IMR-90 (cell line): ENCODE measurements around the gene HEXD. TPM values are rescaled to one million over a fixed set of nuclear protein-coding genes. Genes with fewer than 3 reads are reported as not detected.

ENCODE experiments used
- ATAC-seq: fragments of 200-7000 bp; cut with Tn5 transposase; 2 replicates; pipeline ENCODE4 v1.9.1; 2020; ENCODE audit warnings: low read depth, mild to moderate bottlenecking, moderate library complexity
- BruUV-seq: library from RNA; stranded (reverse); fragments of 400-500 nt; replicated peaks from 2 replicates; lab custom pipeline; 2021; lab: Mats Ljungman, UMichigan
- CTCF ChIA-PET: fragments of 300-600 bp; formaldehyde crosslinking; extraction: SDS; loops from one replicate; lab custom pipeline; 2021; ENCODE audit warnings: antibody characterized with exemption; lab: Yijun Ruan, JAX
- POLR2A ChIA-PET: fragments of 300-600 bp; sonication (Branson Sonifier 250); formaldehyde crosslinking; loops from one replicate; lab custom pipeline; 2022; ENCODE audit warnings: antibody characterized with exemption; ENCODE audit not compliant: unreplicated experiment; lab: Charles Lee
- DNase-seq: peaks from one replicate; pipeline ENCODE4 v3.0.0; 2013
- H2AFZ ChIP-seq: replicated peaks from 2 replicates; pipeline ENCODE3; 2013; ENCODE audit warnings: low read length, mild to moderate bottlenecking; ENCODE audit not compliant: poor library complexity
- H2AK5ac ChIP-seq: 2 replicates; pipeline ENCODE4 v1.6.1; 2013; ENCODE audit warnings: low read depth, low read length, inconsistent platforms
- H2AK9ac ChIP-seq: replicated peaks from 2 replicates; pipeline ENCODE3; 2013; ENCODE audit warnings: mild to moderate bottlenecking, low read depth, low read length, moderate library complexity; ENCODE audit not compliant: poor library complexity
- H2BK120ac ChIP-seq: 2 replicates; pipeline ENCODE4 v1.6.1; 2013; ENCODE audit warnings: low read depth, low read length, inconsistent platforms
- H2BK15ac ChIP-seq: 3 replicates; pipeline ENCODE4 v1.6.1; 2013; ENCODE audit warnings: low read depth, low read length, inconsistent platforms
- H2BK20ac ChIP-seq: 2 replicates; pipeline ENCODE4 v1.6.1; 2013; ENCODE audit warnings: low read depth, mild to moderate bottlenecking, inconsistent platforms, low read length, moderate library complexity
- H2BK5ac ChIP-seq: 2 replicates; pipeline ENCODE4 v1.6.1; 2013; ENCODE audit warnings: mild to moderate bottlenecking, low read depth, low read length, inconsistent platforms; ENCODE audit not compliant: poor library complexity, severe bottlenecking
- H3K14ac ChIP-seq: replicated peaks from 2 replicates; pipeline ENCODE4 v1.6.1; 2013; ENCODE audit warnings: low read depth, low read length, inconsistent platforms
- H3K18ac ChIP-seq: 2 replicates; pipeline ENCODE4 v1.6.1; 2013; ENCODE audit warnings: low read depth, low read length, control low read depth
- H3K23ac ChIP-seq: 2 replicates; pipeline ENCODE4 v1.6.1; 2013; ENCODE audit warnings: low read depth, low read length, inconsistent platforms
- H3K27ac ChIP-seq: 2 replicates; pipeline ENCODE4 v1.5.1; 2013; ENCODE audit warnings: mild to moderate bottlenecking, control low read depth, low read length; ENCODE audit not compliant: insufficient read depth
- H3K27me3 ChIP-seq: 2 replicates; pipeline ENCODE4 v1.6.1; 2013; ENCODE audit warnings: low read length; ENCODE audit not compliant: control insufficient read depth, insufficient read depth
- H3K36me3 ChIP-seq: 2 replicates; pipeline ENCODE4 v1.6.1; 2013; ENCODE audit warnings: low read length, mixed read lengths; ENCODE audit not compliant: control insufficient read depth, insufficient read depth
- H3K4ac ChIP-seq: 2 replicates; pipeline ENCODE4 v1.6.1; 2013; ENCODE audit warnings: low read depth, low read length, inconsistent platforms
- H3K4me1 ChIP-seq: 2 replicates; pipeline ENCODE4 v1.6.1; 2013; ENCODE audit warnings: low read length, mixed read lengths; ENCODE audit not compliant: control insufficient read depth, insufficient read depth
- H3K4me2 ChIP-seq: 2 replicates; pipeline ENCODE4 v1.6.1; 2013; ENCODE audit warnings: low read depth, mild to moderate bottlenecking, control low read depth, low read length, moderate library complexity
- H3K4me3 ChIP-seq: 2 replicates; pipeline ENCODE4 v1.5.1; 2013; ENCODE audit warnings: low read depth, mild to moderate bottlenecking, control low read depth, low read length, moderate library complexity; ENCODE audit not compliant: insufficient read depth
- H3K56ac ChIP-seq: 2 replicates; pipeline ENCODE4 v1.6.1; 2013; ENCODE audit warnings: low read length, inconsistent platforms; ENCODE audit not compliant: insufficient read depth; ENCODE audit errors: extremely low read depth
- H3K79me1 ChIP-seq, 2 experiments: 2 replicates each; pipeline ENCODE4 v1.6.1; 2013; ENCODE audit warnings: low read length in 2 of 2, inconsistent platforms in 1 of 2, low read depth in 1 of 2
- H3K9ac ChIP-seq: 2 replicates; pipeline ENCODE4 v1.6.1; 2013; ENCODE audit warnings: low read depth, low read length, control low read depth
- H3K9me1 ChIP-seq: 2 replicates; pipeline ENCODE4 v1.6.1; 2013; ENCODE audit warnings: low read length, inconsistent platforms; ENCODE audit not compliant: insufficient read depth
- H3K9me3 ChIP-seq: 2 replicates; pipeline ENCODE4 v1.6.1; 2013; ENCODE audit warnings: low read length; ENCODE audit not compliant: control insufficient read depth, insufficient read depth
- H4K20me1 ChIP-seq: 2 replicates; pipeline ENCODE4 v1.6.1; 2013; ENCODE audit warnings: low read length, inconsistent platforms; ENCODE audit not compliant: insufficient read depth
- H4K5ac ChIP-seq: 2 replicates; pipeline ENCODE4 v1.6.1; 2013; ENCODE audit warnings: mild to moderate bottlenecking, low read depth, low read length, control low read depth
- H4K8ac ChIP-seq, 2 experiments: 2 replicates each; pipeline ENCODE4 v1.6.1; 2013; ENCODE audit warnings: low read depth in 2 of 2, low read length in 2 of 2, control low read depth in 1 of 2, inconsistent platforms in 1 of 2
- H4K91ac ChIP-seq: 2 replicates; pipeline ENCODE4 v1.6.1; 2013; ENCODE audit warnings: low read depth, low read length, inconsistent platforms; ENCODE audit not compliant: insufficient read depth
- BHLHE40 ChIP-seq: fragments of 150-350 bp; IDR thresholded peaks from 2 replicates; pipeline ENCODE4 v1.6.1; 2016; ENCODE audit warnings: mild to moderate bottlenecking, low read depth, low read length
- CEBPB ChIP-seq: IDR thresholded peaks from 2 replicates; pipeline ENCODE4 v1.6.1; 2012; ENCODE audit warnings: low read depth, low read length, improper control_type of control experiment
- CHD1 ChIP-seq: IDR thresholded peaks from 2 replicates; pipeline ENCODE4 v1.6.1; 2012; ENCODE audit warnings: low read depth, low read length, improper control_type of control experiment
- FOS ChIP-seq: fragments of 150-350 bp; IDR thresholded peaks from 2 replicates; pipeline ENCODE4 v1.6.1; 2016; ENCODE audit warnings: low read depth, low read length
- MAFK ChIP-seq: IDR thresholded peaks from 2 replicates; pipeline ENCODE4 v1.6.1; 2012; ENCODE audit warnings: low read depth, low read length, improper control_type of control experiment
- MAZ ChIP-seq: IDR thresholded peaks from 2 replicates; pipeline ENCODE4 v1.6.1; 2012; ENCODE audit warnings: low read depth, mild to moderate bottlenecking, low read length, improper control_type of control experiment, moderate library complexity, borderline replicate concordance
- MXI1 ChIP-seq: IDR thresholded peaks from 2 replicates; pipeline ENCODE4 v1.6.1; 2012; ENCODE audit warnings: low read depth, mild to moderate bottlenecking, low read length, moderate library complexity, borderline replicate concordance
- NFE2L2 ChIP-seq: fragments of 150-350 bp; IDR thresholded peaks from 2 replicates; pipeline ENCODE4 v1.6.1; 2016; ENCODE audit warnings: low read depth, mild to moderate bottlenecking, low read length
- RAD21 ChIP-seq: IDR thresholded peaks from 2 replicates; pipeline ENCODE4 v1.6.1; 2012; ENCODE audit warnings: low read length, improper control_type of control experiment
- RCOR1 ChIP-seq: IDR thresholded peaks from 2 replicates; pipeline ENCODE4 v1.6.1; 2012; ENCODE audit warnings: mild to moderate bottlenecking, low read length, improper control_type of control experiment; ENCODE audit not compliant: insufficient replicate concordance
- RFX5 ChIP-seq: IDR thresholded peaks from 2 replicates; pipeline ENCODE4 v1.8.0; 2012; ENCODE audit warnings: low read depth, mild to moderate bottlenecking, low read length, moderate library complexity
- WGBS, 2 experiments: methylation state at CpG; one replicate each; pipeline versions ENCODE4 v1.1.5 to v1.1.7; 2013; ENCODE audit warnings: missing lambda C conversion rate in 2 of 2; ENCODE audit not compliant: insufficient read length in 1 of 2; ENCODE audit errors: extremely low coverage in 2 of 2; 5-methylcytosine and 5-hydroxymethylcytosine counted together
- dilution Hi-C: fragments of 300-500 bp; cut with HindIII; formaldehyde crosslinking; loops from one replicate; pipeline ENCODE4 v1.14.3; 2018; ENCODE audit warnings: low sequenced_read_pairs; ENCODE audit not compliant: unreplicated experiment
- in situ Hi-C: fragments of 300-500 bp; cut with MboI; formaldehyde crosslinking; loops from 3 replicates; pipeline ENCODE4 v1.14.3; 2019; ENCODE audit warnings: low sequenced_read_pairs, inconsistent platforms, mixed read lengths
- intact Hi-C: fragments of 100-400 bp; cut with micrococcal nuclease; formaldehyde crosslinking; loops from 2 replicates; pipeline ENCODE4 v1.10.0; 2022
- polyA plus RNA-seq, 3 experiments: library from polyadenylated mRNA; depleted of rRNA; stranded (reverse); fragments of >200 nt; gene quantifications; 2 replicates each; pipeline ENCODE4 v1.2.3, GENCODE V29; 2012; ENCODE audit warnings: low replicate concordance in 1 of 3
- total RNA-seq: library from RNA; depleted of rRNA; stranded (reverse); fragments of >200 nt; gene quantifications from 2 replicates; pipeline ENCODE4 v1.2.3, GENCODE V29; 2012
- TF ChIP-seq, protein P1 (sequence below): fragments of 150-350 bp; IDR thresholded peaks from 2 replicates; pipeline ENCODE4 v1.6.1; 2016; ENCODE audit warnings: low read depth, mild to moderate bottlenecking, low read length, moderate library complexity, borderline replicate concordance

HEXD gene
- total and polyA plus RNA-seq, 2 of the 4 experiments (the other 2 are of a cell fraction) = 3.8 to 9.5 TPM

DNA sequence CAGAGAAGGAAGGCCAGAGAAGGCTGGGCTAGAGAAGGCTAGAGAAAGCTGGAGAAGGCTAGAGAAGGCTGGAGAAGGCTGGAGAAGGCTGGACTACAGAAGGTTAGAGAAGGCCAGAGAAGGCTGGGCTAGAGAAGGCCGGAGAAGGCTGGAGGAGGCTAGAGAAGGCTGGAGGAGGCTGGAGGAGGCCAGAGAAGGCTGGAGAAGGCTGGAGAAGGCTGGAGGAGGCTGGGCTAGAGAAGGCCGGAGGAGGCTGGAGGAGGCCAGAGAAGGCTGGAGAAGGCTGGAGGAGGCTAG is 6.7 kb downstream of the HEXD start:
- Histone ChIP-seq H3K79me1 (no peaks in the 10 kb centered on the region), H2BK5ac (no peak overlapping the region), H4K8ac (no peak overlapping the region), H2AK5ac (no peak overlapping the region), H3K23ac (no peak overlapping the region), H3K27me3 (no peaks in the 10 kb centered on the region), H2BK20ac (no peak overlapping the region), H2AK9ac (no peak overlapping the region), H3K9me3 (peaks cover 5% of the 10 kb centered on the region; the same call in 1 of the 2 replicates), H3K14ac (no peak overlapping the region), H3K9ac (no peak overlapping the region), H3K4ac (no peak overlapping the region), H4K20me1 (no peaks in the 10 kb centered on the region), H3K9me1 (no peaks in the 10 kb centered on the region), H3K36me3 (peaks cover 2% of the 10 kb centered on the region; the same call in 1 of the 2 replicates), H2AFZ (no peak overlapping the region), H3K4me1 (no peaks in the 10 kb centered on the region), H4K91ac (no peak overlapping the region), H3K4me2 (no peak overlapping the region), H3K56ac (no peak overlapping the region), H3K18ac (no peak overlapping the region), H4K5ac (no peak overlapping the region), H2BK120ac (no peak overlapping the region), H3K27ac (no peak overlapping the region), H3K4me3 (no peak overlapping the region), H2BK15ac (no peak overlapping the region)
- 100% methylated on average over 1 of the region's 2 CpGs; no CpG with 5 or more reads in 1 of the 2 experiments for WGBS, 2 experiments
- TF ChIP-seq RFX5 (no peak), MAZ (no peak), RAD21 (no peak), RCOR1 (no peak), CEBPB (no peak), BHLHE40 (no peak), FOS (no peak), NFE2L2 (no peak), MXI1 (no peak), MAFK (no peak), CHD1 (no peak)
- TF ChIP-seq, protein P1, sequence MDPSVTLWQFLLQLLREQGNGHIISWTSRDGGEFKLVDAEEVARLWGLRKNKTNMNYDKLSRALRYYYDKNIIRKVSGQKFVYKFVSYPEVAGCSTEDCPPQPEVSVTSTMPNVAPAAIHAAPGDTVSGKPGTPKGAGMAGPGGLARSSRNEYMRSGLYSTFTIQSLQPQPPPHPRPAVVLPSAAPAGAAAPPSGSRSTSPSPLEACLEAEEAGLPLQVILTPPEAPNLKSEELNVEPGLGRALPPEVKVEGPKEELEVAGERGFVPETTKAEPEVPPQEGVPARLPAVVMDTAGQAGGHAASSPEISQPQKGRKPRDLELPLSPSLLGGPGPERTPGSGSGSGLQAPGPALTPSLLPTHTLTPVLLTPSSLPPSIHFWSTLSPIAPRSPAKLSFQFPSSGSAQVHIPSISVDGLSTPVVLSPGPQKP = no peak
- DNase-seq (no peak), ATAC-seq (no peak)
- intact Hi-C loops = no loop called here
- dilution Hi-C loops = no loop called here
- no TSS peak for BruUV-seq
- ChIA-PET CTCF (no interaction called here), POLR2A (no interaction called here)
- in situ Hi-C loops = no loop called here
